NCI-H2107 (cell line): Measurements from ENCODE around the gene PYGM.
"Not testable (repeated sequence)": the region's sequence is repeated elsewhere in the genome, so short reads cannot be mapped to it uniquely, and the experiment has no call there.

Experiments used
- DNase-seq: peaks from one replicate; lab custom pipeline; 2025; lab: John Stamatoyannopoulos, UW

Gene PYGM

GRCh38 chr11:64716473-64717267 lies 43.1 kb downstream of the PYGM start:
- DNase-seq = no peak

GRCh38 chr11:64715756-64716472 lies 43.9 kb downstream of the PYGM start:
- DNase-seq = no peak

GRCh38 chr11:64715110-64715509 lies 44.7 kb downstream of the PYGM start:
- DNase-seq = no peak

GRCh38 chr11:64714666-64715065 lies 45.1 kb downstream of the PYGM start:
- no peak for DNase-seq

GRCh38 chr11:64713781-64714363 lies 45.9 kb downstream of the PYGM start:
- DNase-seq = no peak

- peak; percentile 31 for DNase-seq
Measured at GRCh38 chr11:64713016-64713707, 46.6 kb downstream of the PYGM start.

- DNase-seq = no peak
Measured at GRCh38 chr11:64712430-64713015, 47.3 kb downstream of the PYGM start.

- DNase-seq = no peak
Measured at GRCh38 chr11:64711956-64712362, 47.8 kb downstream of the PYGM start.

GRCh38 chr11:64711138-64711955 lies 48.4 kb downstream of the PYGM start:
- DNase-seq = no peak

- no peak for DNase-seq
Measured at GRCh38 chr11:64710418-64711137, 49.2 kb downstream of the PYGM start.

GRCh38 chr11:64705501-64705900 lies 54.3 kb downstream of the PYGM start:
- DNase-seq = no peak

GRCh38 chr11:64703048-64703447 lies 56.7 kb downstream of the PYGM start:
- no peak for DNase-seq

- not testable (repeated sequence) for DNase-seq
Measured at GRCh38 chr11:64701956-64702355, 57.8 kb downstream of the PYGM start.

- no peak for DNase-seq
Measured at GRCh38 chr11:64698427-64698826, 61.3 kb downstream of the PYGM start.

- no peak for DNase-seq
Measured at GRCh38 chr11:64697663-64698375, 62.0 kb downstream of the PYGM start.
